Astrocyte (in vitro differentiated cells and primary cell): ENCODE data around the gene ISG15. TPM values are rescaled to one million over a fixed set of nuclear protein-coding genes. Genes with fewer than 3 reads are reported as not detected.

Experiments
- DNase-seq: peaks from one replicate; pipeline ENCODE4 v3.0.0-alpha.2; 2010; ENCODE audit warnings: low read depth
- FAIRE-seq: peaks from 2 replicates; lab custom pipeline; 2011; peaks lifted over from hg19 to GRCh38; lab: Jason Lieb, UNC
- H2AFZ ChIP-seq: 2 replicates; pipeline ENCODE4 v1.6.0; 2012; ENCODE audit warnings: low read depth, low read length, inconsistent platforms
- H3K27ac ChIP-seq: 2 replicates; pipeline ENCODE4 v1.5.1; 2011; ENCODE audit warnings: low read depth, low read length, inconsistent platforms
- H3K27me3 ChIP-seq: 2 replicates; pipeline ENCODE4 v1.6.0; 2011; ENCODE audit warnings: low read length, inconsistent platforms; ENCODE audit not compliant: insufficient read depth
- H3K36me3 ChIP-seq: 2 replicates; pipeline ENCODE4 v1.5.1; 2011; ENCODE audit warnings: low read length, inconsistent platforms; ENCODE audit not compliant: insufficient read depth
- H3K4me1 ChIP-seq: 2 replicates; pipeline ENCODE4 v1.5.1; 2011; ENCODE audit warnings: low read length, inconsistent platforms; ENCODE audit not compliant: insufficient read depth
- H3K4me2 ChIP-seq: 2 replicates; pipeline ENCODE4 v1.6.0; 2012; ENCODE audit warnings: low read length, inconsistent platforms
- H3K4me3 ChIP-seq: 2 replicates; pipeline ENCODE4 v1.5.1; 2011; ENCODE audit warnings: low read depth, mild to moderate bottlenecking, low read length, inconsistent platforms; ENCODE audit not compliant: insufficient read depth
- H3K79me2 ChIP-seq: 2 replicates; pipeline ENCODE4 v1.6.0; 2012; ENCODE audit warnings: mild to moderate bottlenecking, low read length, inconsistent platforms; ENCODE audit not compliant: insufficient read depth
- H3K9ac ChIP-seq: 2 replicates; pipeline ENCODE4 v1.6.0; 2012; ENCODE audit warnings: mild to moderate bottlenecking, low read length, inconsistent platforms
- H3K9me3 ChIP-seq: 2 replicates; pipeline ENCODE4 v1.5.1; 2012; ENCODE audit warnings: low read depth, mild to moderate bottlenecking, low read length, inconsistent platforms; ENCODE audit not compliant: insufficient read depth
- H4K20me1 ChIP-seq: 2 replicates; pipeline ENCODE4 v1.6.0; 2012; ENCODE audit warnings: low read length, inconsistent platforms; ENCODE audit not compliant: insufficient read depth
- H3K27ac Mint-ChIP-seq: one replicate; pipeline ENCODE4 v1.8.0; 2021; ENCODE audit warnings: mild to moderate bottlenecking, mixed read lengths; ENCODE audit not compliant: unreplicated experiment
- H3K27me3 Mint-ChIP-seq: one replicate; pipeline ENCODE4 v1.8.0; 2021; ENCODE audit warnings: low read depth, mixed read lengths; ENCODE audit not compliant: unreplicated experiment
- H3K36me3 Mint-ChIP-seq: one replicate; pipeline ENCODE4 v1.8.0; 2021; ENCODE audit warnings: low read depth, mixed read lengths; ENCODE audit not compliant: unreplicated experiment
- H3K4me1 Mint-ChIP-seq: one replicate; pipeline ENCODE4 v1.8.0; 2021; ENCODE audit warnings: low read depth, mixed read lengths; ENCODE audit not compliant: unreplicated experiment
- H3K4me3 Mint-ChIP-seq: one replicate; pipeline ENCODE4 v1.8.0; 2021; ENCODE audit warnings: mild to moderate bottlenecking, moderate library complexity, mixed read lengths; ENCODE audit not compliant: unreplicated experiment
- H3K9me3 Mint-ChIP-seq: one replicate; pipeline ENCODE4 v1.8.0; 2021; ENCODE audit warnings: mild to moderate bottlenecking, mixed read lengths; ENCODE audit not compliant: unreplicated experiment
- CTCF ChIP-seq: IDR thresholded peaks from 2 replicates; pipeline ENCODE4 v1.5.1; 2011; ENCODE audit warnings: low read depth, mild to moderate bottlenecking, inconsistent platforms, low read length, moderate library complexity; ENCODE audit not compliant: insufficient read depth
- EZH2 ChIP-seq: IDR thresholded peaks from 2 replicates; pipeline ENCODE4 v1.6.1; 2012; ENCODE audit warnings: mild to moderate bottlenecking, low read length, inconsistent platforms; ENCODE audit not compliant: insufficient read depth
- total RNA-seq: library from RNA; stranded (reverse); gene quantifications from 2 replicates; pipeline ENCODE4 v1.2.1, GENCODE V29; 2021

ISG15 gene
- total RNA-seq, 1 donor from 2014 or later = 1,830 TPM

- no peak for DNase-seq
- H2AFZ ChIP-seq = no peak overlapping the region
- H3K9ac ChIP-seq = no peak overlapping the region
- H3K36me3 ChIP-seq = no peaks in the 10 kb centered on the region
- H3K4me3 ChIP-seq = no peak overlapping the region
- FAIRE-seq = no peak
- H3K79me2 ChIP-seq = peaks cover 17% of the 10 kb centered on the region
- no peaks in the 10 kb centered on the region for H3K27me3 ChIP-seq
- H3K4me2 ChIP-seq = no peak overlapping the region
- H3K27ac ChIP-seq = no peak overlapping the region
- H3K4me1 ChIP-seq = no peaks in the 10 kb centered on the region
- Mint-ChIP-seq H3K4me1 (no peaks in the 10 kb centered on the region), H3K27ac (peak overlapping the region; percentile 87), H3K27me3 (no peaks in the 10 kb centered on the region), H3K36me3 (peaks cover 13% of the 10 kb centered on the region), H3K4me3 (no peak overlapping the region), H3K9me3 (no peaks in the 10 kb centered on the region)
- TF ChIP-seq EZH2 = no peak
- no peaks in the 10 kb centered on the region for H3K9me3 ChIP-seq
- H4K20me1 ChIP-seq = peaks cover 33% of the 10 kb centered on the region
These were observed 33.5 kb downstream of the ISG15 start for GRCh38 chr1:1046767-1047166.

GRCh38 chr1:1047407-1047806, 34.1 kb downstream of the ISG15 start:
- H3K36me3 ChIP-seq = peaks cover 4% of the 10 kb centered on the region
- H3K9ac ChIP-seq = no peak overlapping the region
- H3K9me3 Mint-ChIP-seq = no peaks in the 10 kb centered on the region
- no peak overlapping the region for H3K4me3 Mint-ChIP-seq
- peaks cover 11% of the 10 kb centered on the region for H3K79me2 ChIP-seq
- peaks cover 33% of the 10 kb centered on the region for H4K20me1 ChIP-seq
- no peaks in the 10 kb centered on the region for H3K4me1 Mint-ChIP-seq
- no peaks in the 10 kb centered on the region for H3K9me3 ChIP-seq
- H3K27me3 ChIP-seq = no peaks in the 10 kb centered on the region
- H3K4me2 ChIP-seq = no peak overlapping the region
- no peak for TF ChIP-seq EZH2
- TF ChIP-seq CTCF = no peak
- no peaks in the 10 kb centered on the region for H3K4me1 ChIP-seq
- H3K27me3 Mint-ChIP-seq = no peaks in the 10 kb centered on the region
- peak overlapping the region; percentile 87 for H3K27ac Mint-ChIP-seq
- DNase-seq (no peak), FAIRE-seq (no peak)
- no peak overlapping the region for H3K4me3 ChIP-seq
- H3K36me3 Mint-ChIP-seq = peaks cover 15% of the 10 kb centered on the region
- H3K27ac ChIP-seq = no peak overlapping the region
- H2AFZ ChIP-seq = no peak overlapping the region

GRCh38 chr1:1047963-1048362, 34.7 kb downstream of the ISG15 start:
- H3K36me3 Mint-ChIP-seq = peaks cover 19% of the 10 kb centered on the region

More at GRCh38 chr1:1047963-1048362, 34.7 kb downstream of the ISG15 start:
- Mint-ChIP-seq H3K4me1 (no peaks in the 10 kb centered on the region), H3K4me3 (no peak overlapping the region), H3K9me3 (no peaks in the 10 kb centered on the region), H3K27me3 (no peaks in the 10 kb centered on the region), H3K27ac (no peak overlapping the region)
- H3K79me2 ChIP-seq = peaks cover 7% of the 10 kb centered on the region
- no peaks in the 10 kb centered on the region for H3K4me1 ChIP-seq
- peaks cover 7% of the 10 kb centered on the region for H3K36me3 ChIP-seq
- H3K9ac ChIP-seq = no peak overlapping the region
- no peak overlapping the region for H2AFZ ChIP-seq
- H3K9me3 ChIP-seq = no peaks in the 10 kb centered on the region
- H3K27ac ChIP-seq = no peak overlapping the region
- H4K20me1 ChIP-seq = peaks cover 33% of the 10 kb centered on the region
- H3K27me3 ChIP-seq = no peaks in the 10 kb centered on the region
- FAIRE-seq (no peak), DNase-seq (no peak)
- no peak overlapping the region for H3K4me2 ChIP-seq
- no peak for TF ChIP-seq CTCF
- TF ChIP-seq EZH2 = no peak
- no peak overlapping the region for H3K4me3 ChIP-seq
